Stomach (tissue), 4 donors: ENCODE measurements around the gene RNF34.

ENCODE experiments used
- CTCF ChIP-seq, 7 experiments: fragments of 450-650 bp in 4 of 7; fragments of 200-600 bp in 3 of 7; sonication (generic) in 3 of 7; IDR thresholded peaks; one replicate each; pipeline ENCODE4 v1.5.1; 2016 to 2019; ENCODE audit warnings: antibody characterized with exemption in 7 of 7, control low read depth in 2 of 7, mild to moderate bottlenecking in 1 of 7
- POLR2AphosphoS5 ChIP-seq, 3 donors: sonication (generic); formaldehyde crosslinking; IDR thresholded peaks; one replicate each; pipeline ENCODE4 v1.6.1; 2016; ENCODE audit warnings: antibody characterized with exemption in 3 of 3

DNA sequence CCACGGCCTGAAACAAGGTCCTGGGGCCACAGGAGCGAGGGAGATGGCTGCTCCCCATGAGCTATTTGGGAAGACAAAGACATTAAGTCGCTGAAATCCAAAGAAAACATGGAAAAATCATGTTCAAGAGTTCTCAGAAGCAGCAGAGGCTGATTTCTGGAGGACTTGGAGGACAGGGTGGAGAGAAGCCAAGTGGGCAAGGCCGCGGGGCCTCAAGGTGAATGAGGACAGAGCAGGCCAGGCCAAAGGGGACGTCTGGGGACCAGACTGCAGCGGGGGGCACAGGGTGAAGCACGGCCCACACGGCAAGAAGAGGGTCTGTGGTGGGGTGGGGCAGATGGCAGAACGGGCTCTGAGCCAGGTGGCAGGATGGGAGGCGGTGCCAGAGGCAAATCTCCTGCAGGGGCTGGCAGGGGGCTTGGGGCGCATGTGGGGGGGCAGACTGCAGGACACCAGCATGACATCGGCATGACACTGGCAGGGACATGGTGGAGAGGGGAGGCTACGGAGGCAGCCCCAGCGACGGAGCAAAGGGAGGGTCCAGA lies 48.9 kb downstream of the RNF34 start:
- TF ChIP-seq CTCF (IDR thresholded peaks at IDR 0.05): no peak
- no peak for TF ChIP-seq POLR2AphosphoS5 (IDR thresholded peaks at IDR 0.05)
